GM12878 (cell line): ENCODE measurements around the gene SMARCC2. TPM values are rescaled to one million over a fixed set of nuclear protein-coding genes. Genes with fewer than 3 reads are reported as not detected.

ENCODE experiments used
- ATF2 ChIP-seq: IDR thresholded peaks from 2 replicates; pipeline ENCODE4 v1.6.1; 2012; ENCODE audit warnings: low read length, inconsistent platforms
- CREM ChIP-seq: IDR thresholded peaks from 2 replicates; pipeline ENCODE4 v1.6.1; 2014; ENCODE audit warnings: antibody characterized with exemption, low read depth
- HDGF ChIP-seq: fragments of 450-650 bp; IDR thresholded peaks from 2 replicates; pipeline ENCODE4 v1.6.1; 2016; ENCODE audit warnings: antibody characterized with exemption
- MEF2B ChIP-seq: fragments of 450-650 bp; IDR thresholded peaks from 2 replicates; pipeline ENCODE4 v1.6.1; 2018; ENCODE audit warnings: mild to moderate bottlenecking, moderate library complexity; ENCODE audit not compliant: partially characterized antibody, poor library complexity, severe bottlenecking
- NR2C1 ChIP-seq: fragments of 450-650 bp; IDR thresholded peaks from 2 replicates; pipeline ENCODE4 v1.6.1; 2017; ENCODE audit warnings: antibody characterized with exemption, mild to moderate bottlenecking, moderate library complexity
- NR2F1 ChIP-seq: fragments of 450-650 bp; conservative IDR thresholded peaks from 2 replicates; pipeline ENCODE4 v1.6.1; 2017; ENCODE audit warnings: mild to moderate bottlenecking
- POLR2AphosphoS2 ChIP-seq: IDR thresholded peaks from 2 replicates; pipeline ENCODE4 v1.6.1; 2011; ENCODE audit warnings: low read depth, mild to moderate bottlenecking, low read length, improper control_type of control experiment, moderate library complexity
- RCOR1 ChIP-seq: conservative IDR thresholded peaks from 2 replicates; pipeline ENCODE4 v1.6.1; 2012; ENCODE audit warnings: low read depth, low read length, improper control_type of control experiment
- REST ChIP-seq: IDR thresholded peaks from 2 replicates; pipeline ENCODE4 v1.6.1; 2012; ENCODE audit warnings: mild to moderate bottlenecking, low read depth, low read length
- RFX5 ChIP-seq: IDR thresholded peaks from 2 replicates; pipeline ENCODE4 v1.6.1; 2011; ENCODE audit warnings: low read depth, low read length, improper control_type of control experiment
- SIN3A ChIP-seq: IDR thresholded peaks from 2 replicates; pipeline ENCODE4 v1.6.1; 2012; ENCODE audit warnings: low read depth, low read length, improper control_type of control experiment
- SMAD1 ChIP-seq: fragments of 450-650 bp; IDR thresholded peaks from 2 replicates; pipeline ENCODE4 v1.6.1; 2018; ENCODE audit warnings: mild to moderate bottlenecking, low read depth; ENCODE audit not compliant: partially characterized antibody
- SMARCA5 ChIP-seq: fragments of 450-650 bp; IDR thresholded peaks from 2 replicates; pipeline ENCODE4 v1.6.1; 2017; ENCODE audit warnings: mild to moderate bottlenecking
- SP1 ChIP-seq: IDR thresholded peaks from one replicate; pipeline ENCODE4 v1.6.1; 2011; ENCODE audit warnings: low read depth, low read length
- SRF ChIP-seq, 2 experiments: IDR thresholded peaks; 2 replicates each; pipeline ENCODE4 v1.6.1; 2011; ENCODE audit warnings: low read depth in 2 of 2, low read length in 2 of 2, mild to moderate bottlenecking in 1 of 2, moderate library complexity in 1 of 2
- SUPT20H ChIP-seq: IDR thresholded peaks from 2 replicates; pipeline ENCODE4 v1.6.1; 2011; ENCODE audit warnings: low read depth, mild to moderate bottlenecking, low read length, moderate library complexity, borderline replicate concordance; ENCODE audit not compliant: control insufficient read depth
- ZBTB40 ChIP-seq: fragments of 450-650 bp; IDR thresholded peaks from 2 replicates; pipeline ENCODE4 v1.6.1; 2016; ENCODE audit warnings: mild to moderate bottlenecking, moderate library complexity, borderline replicate concordance
- polyA plus RNA-seq, 11 experiments: library from polyadenylated mRNA; depleted of rRNA in 4 of 11; unstranded in 6 of 11; stranded (reverse) in 5 of 11; fragments of >200 nt; fragmentation: Nextera tagmentation in 4 of 11; fragmentation: Illumina TruSeq in 1 of 11; extraction: Ambion mirVana in 4 of 11; extraction: Trizol in 1 of 11; gene quantifications; 1 replicate in 1 of 11; 2 replicates in 10 of 11; pipeline versions ENCODE4 v1.2.1 to v1.2.3, GENCODE V29; 2011 to 2016; ENCODE audit warnings: inconsistent platforms in 2 of 11, missing spikeins in 2 of 11, low read depth in 1 of 11
- total RNA-seq, 4 experiments: library from RNA; depleted of rRNA in 3 of 4; stranded (reverse); fragments of >200 nt in 3 of 4; fragmentation: Illumina TruSeq in 1 of 4; extraction: Trizol in 1 of 4; gene quantifications; 2 replicates each; pipeline versions ENCODE4 v1.2.1 to v1.2.3, GENCODE V29; 2013 to 2021
- TF ChIP-seq, protein P1 (sequence below): fragments of 450-650 bp; IDR thresholded peaks from 2 replicates; pipeline ENCODE4 v1.6.1; 2018; ENCODE audit warnings: borderline replicate concordance, mild to moderate bottlenecking; ENCODE audit not compliant: partially characterized antibody

The SMARCC2 gene
- total and polyA plus RNA-seq, 10 of the 15 experiments (the other 5 are each of a cell fraction or from before 2014, with no cell fraction given) = 13.6 to 71.2 (median 42.3) TPM

GRCh38 chr12:56127888-56128669 lies 61.2 kb downstream of the SMARCC2 start, which contains the start of gene ESYT1 (continued):
- TF ChIP-seq ZBTB40 = no peak
- 0 out of 4 replicates have a peak, but pooled peaks of 1 of the 2 experiments have one; percentile 67 for TF ChIP-seq SRF (IDR thresholded peaks at IDR 0.05; ENCODE audit: low read depth in 2 of 2, low read length in 2 of 2)
- TF ChIP-seq CREM = peak; percentile 85
- TF ChIP-seq SMAD1 = no peak
- peak; percentile 77 for TF ChIP-seq RFX5
- TF ChIP-seq, protein P1, sequence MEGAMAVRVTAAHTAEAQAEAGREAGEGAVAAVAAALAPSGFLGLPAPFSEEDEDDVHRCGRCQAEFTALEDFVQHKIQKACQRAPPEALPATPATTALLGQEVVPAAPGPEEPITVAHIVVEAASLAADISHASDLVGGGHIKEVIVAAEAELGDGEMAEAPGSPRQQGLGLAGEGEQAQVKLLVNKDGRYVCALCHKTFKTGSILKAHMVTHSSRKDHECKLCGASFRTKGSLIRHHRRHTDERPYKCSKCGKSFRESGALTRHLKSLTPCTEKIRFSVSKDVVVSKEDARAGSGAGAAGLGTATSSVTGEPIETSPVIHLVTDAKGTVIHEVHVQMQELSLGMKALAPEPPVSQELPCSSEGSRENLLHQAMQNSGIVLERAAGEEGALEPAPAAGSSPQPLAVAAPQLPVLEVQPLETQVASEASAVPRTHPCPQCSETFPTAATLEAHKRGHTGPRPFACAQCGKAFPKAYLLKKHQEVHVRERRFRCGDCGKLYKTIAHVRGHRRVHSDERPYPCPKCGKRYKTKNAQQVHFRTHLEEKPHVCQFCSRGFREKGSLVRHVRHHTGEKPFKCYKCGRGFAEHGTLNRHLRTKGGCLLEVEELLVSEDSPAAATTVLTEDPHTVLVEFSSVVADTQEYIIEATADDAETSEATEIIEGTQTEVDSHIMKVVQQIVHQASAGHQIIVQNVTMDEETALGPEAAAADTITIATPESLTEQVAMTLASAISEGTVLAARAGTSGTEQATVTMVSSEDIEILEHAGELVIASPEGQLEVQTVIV = no peak
- TF ChIP-seq NR2F1 = no peak
- TF ChIP-seq SMARCA5 = no peak
- no peak for TF ChIP-seq RCOR1
- peak; percentile 86 for TF ChIP-seq ATF2
- TF ChIP-seq NR2C1 = no peak
- TF ChIP-seq SP1 = peak; percentile 81
- TF ChIP-seq SUPT20H = no peak
- TF ChIP-seq REST = no peak
- TF ChIP-seq MEF2B = no peak
- peak; percentile 62; the same call in 1 of the 2 replicates for TF ChIP-seq SIN3A
- peak; percentile 48; the same call in 1 of the 2 replicates for TF ChIP-seq POLR2AphosphoS2
- peak; percentile 97; the same call in 1 of the 2 replicates for TF ChIP-seq HDGF
